Posterior cingulate gyrus (tissue), 11 donors: Measurements from ENCODE around the gene TBC1D25.
"Not testable (repeated sequence)": the region's sequence is repeated elsewhere in the genome, so short reads cannot be mapped to it uniquely, and the experiment has no call there.

Experiments
- DNase-seq, 10 donors: peaks; one replicate each; pipeline versions ENCODE4 v3.0.0 to v3.0.0-alpha.2; 2020 to 2021; ENCODE audit warnings: mixed read lengths in 3 of 10
- intact Hi-C: fragments of 100-400 bp; cut with DNase I; formaldehyde crosslinking; loops from one replicate; pipeline ENCODE4 v1.15.1; 2023

Gene TBC1D25

GRCh38 chrX:48555731-48556325 is 16.3 kb downstream of the TBC1D25 start:
- intact Hi-C loops, DNase-seq: not testable (repeated sequence)

GRCh38 chrX:48558271-48558670 is 18.8 kb downstream of the TBC1D25 start:
- no peak for DNase-seq
- intact Hi-C loops: no loop called here

- intact Hi-C loops: no loop called here
- peak in 1 of 10 donors; percentile 66 for DNase-seq
These were observed 20.1 kb downstream of the TBC1D25 start for GRCh38 chrX:48559636-48560035.

- intact Hi-C loops: no loop called here
- peak in 1 of 10 donors; percentile 76 for DNase-seq
These were observed 20.5 kb downstream of the TBC1D25 start for GRCh38 chrX:48560056-48560455.

GRCh38 chrX:48560681-48561080 is 21.2 kb downstream of the TBC1D25 start:
- peak in 1 of 10 donors; percentile 82 for DNase-seq
- intact Hi-C loops: no loop called here

GRCh38 chrX:48569958-48570357 is 30.4 kb downstream of the TBC1D25 start:
- no peak for DNase-seq
- intact Hi-C loops: no loop called here

- peak in 1 of 10 donors; percentile 74 for DNase-seq
- intact Hi-C loops: no loop called here
These were observed 34.3 kb downstream of the TBC1D25 start for GRCh38 chrX:48573690-48574269.

GRCh38 chrX:48574270-48575266 is 35.1 kb downstream of the TBC1D25 start, which contains the start of gene RBM3:
Gene RBM3 (plus strand): TSS chrX:48574484. CDS start chrX:48575181, 697 bp downstream.
- peak; percentile 85 to 98 (median 90) for DNase-seq

GRCh38 chrX:48575642-48576041 is 36.1 kb downstream of the TBC1D25 start:
- peak in 1 of 10 donors; percentile 39 for DNase-seq
- intact Hi-C loops: no loop called here

More at GRCh38 chrX:48574270-48575266, 35.1 kb downstream of the TBC1D25 start, which contains the start of gene RBM3:
- intact Hi-C loops: no loop called here

GRCh38 chrX:48576108-48576507 is 36.6 kb downstream of the TBC1D25 start:
- intact Hi-C loops: no loop called here
- peak in 1 of 10 donors; percentile 37 for DNase-seq

GRCh38 chrX:48578661-48579128 is 39.2 kb downstream of the TBC1D25 start:
- intact Hi-C loops: no loop called here
- DNase-seq: no peak

GRCh38 chrX:48579259-48579658 is 39.7 kb downstream of the TBC1D25 start:
- DNase-seq: no peak
- intact Hi-C loops: no loop called here

- DNase-seq: no peak
- intact Hi-C loops: no loop called here
These were observed 41.1 kb downstream of the TBC1D25 start for GRCh38 chrX:48580662-48581061.

- DNase-seq: no peak
- intact Hi-C loops: no loop called here
These were observed 45.2 kb downstream of the TBC1D25 start for GRCh38 chrX:48584698-48585097.

GRCh38 chrX:48589482-48590162 is 50.1 kb downstream of the TBC1D25 start:
- intact Hi-C loops: no loop called here
- DNase-seq: peak in 1 of 10 donors; percentile 4

- peak in 3 of 10 donors; percentile 8 to 78 (median 29) for DNase-seq
- intact Hi-C loops: no loop called here
These were observed 50.9 kb downstream of the TBC1D25 start for GRCh38 chrX:48590203-48591103.

- intact Hi-C loops: no loop called here
- peak in 1 of 10 donors; percentile 5 for DNase-seq
These were observed 51.8 kb downstream of the TBC1D25 start for GRCh38 chrX:48591255-48591791.

- intact Hi-C loops: no loop called here
- no peak for DNase-seq
These were observed 53.5 kb downstream of the TBC1D25 start for GRCh38 chrX:48592971-48593370.

GRCh38 chrX:48595929-48596328 is 56.4 kb downstream of the TBC1D25 start:
- DNase-seq: no peak

More at GRCh38 chrX:48595929-48596328, 56.4 kb downstream of the TBC1D25 start:
- intact Hi-C loops: no loop called here
